GM12891 (cell line): ENCODE measurements around the gene SAP130.

Experiments used
- POLR2A ChIP-seq: IDR thresholded peaks from 2 replicates; pipeline ENCODE4 v1.6.1; 2011; ENCODE audit warnings: low read depth, low read length, control low read depth
- TAF1 ChIP-seq: IDR thresholded peaks from 2 replicates; pipeline ENCODE4 v1.6.1; 2011; ENCODE audit warnings: low read depth, low read length, control low read depth

DNA sequence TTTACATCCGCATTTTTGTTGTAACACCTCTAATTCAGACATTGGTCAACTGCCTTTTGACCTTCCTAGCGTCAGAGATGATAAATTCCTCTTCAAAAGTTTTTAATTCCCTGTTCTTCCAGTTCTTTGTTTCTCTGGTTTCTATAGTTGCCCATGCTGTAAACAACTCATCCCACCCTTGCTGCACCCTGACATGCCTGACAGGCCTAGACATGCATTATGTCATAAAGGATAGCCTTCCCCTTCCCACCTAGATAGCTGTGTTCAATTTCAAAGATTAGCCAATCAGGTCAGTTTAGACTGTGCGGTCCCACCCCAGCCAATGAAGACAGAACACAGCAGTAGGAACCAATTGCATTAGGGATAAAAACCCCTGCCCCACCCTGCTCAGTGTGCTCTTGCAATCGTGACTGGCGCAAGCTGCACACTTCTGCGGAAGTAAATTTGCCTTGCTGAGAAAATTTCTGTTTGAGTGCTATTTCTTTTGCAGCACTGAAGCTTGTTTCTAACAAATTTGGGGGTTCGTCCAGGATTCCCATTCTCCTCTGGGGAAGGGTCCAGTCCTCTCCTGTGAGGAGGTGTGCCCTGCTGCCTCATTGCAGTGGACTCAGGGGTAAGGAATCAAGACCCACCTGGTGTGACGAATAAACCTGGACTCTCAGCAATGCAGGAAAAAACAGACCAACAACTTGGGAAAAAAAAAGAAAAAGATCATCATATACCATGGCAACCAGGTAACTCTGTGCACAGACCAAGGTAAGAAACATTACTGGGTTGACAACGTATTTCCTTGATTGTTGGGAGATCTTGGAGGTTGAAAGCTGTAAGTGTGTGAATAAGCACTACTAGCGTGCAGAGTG is 9.1 kb upstream of the SAP130 start:
- TF ChIP-seq POLR2A (no peak), TAF1 (no peak)
